Measurements from ENCODE around the gene SPATC1L. TPM values are rescaled to one million over a fixed set of nuclear protein-coding genes. Genes with fewer than 3 reads are reported as not detected.
"Not testable (repeated sequence)": the region's sequence is repeated elsewhere in the genome, so short reads cannot be mapped to it uniquely, and the experiment has no call there.

SPATC1L gene
- 7.5 and 7.7 TPM in 2 replicates for total RNA-seq

GRCh38 chr21:46183910-46184624 lies at the start of gene SPATC1L:
Gene SPATC1L, minus strand, starts transcription at chr21:46184459. Its CDS starts 1,643 bp downstream, at chr21:46182816.
- intact Hi-C loops (cut with micrococcal nuclease) = loop anchor here (1.0 kb wide), 2 partner anchors 41 to 141 kb away; no protein-coding TSS in a partner anchor

- intact Hi-C loops (cut with micrococcal nuclease) = loop anchor here (1.0 to 5.0 kb wide), 8 partner anchors 23 to 638 kb away; partner anchors contain the start of genes COL6A1, DIP2A, PCBP3 and PCNT
Observed at GRCh38 chr21:46229923-46230260, 45.6 kb upstream of the SPATC1L start.

GRCh38 chr21:46229133-46229922 lies 45.1 kb upstream of the SPATC1L start:
- intact Hi-C loops (cut with micrococcal nuclease) = loop anchor here (1.0 to 5.0 kb wide), 8 partner anchors 24 to 637 kb away; partner anchors contain the start of genes COL6A1, DIP2A, PCBP3 and PCNT

GRCh38 chr21:46228345-46229051 lies 44.2 kb upstream of the SPATC1L start, which contains the start of gene LSS:
Gene LSS, minus strand, starts transcription at chr21:46228774. Its CDS starts 29 bp downstream, at chr21:46228745.
- intact Hi-C loops (cut with micrococcal nuclease) = loop anchor here (1.0 to 5.0 kb wide), 10 partner anchors 25 to 636 kb away; partner anchors contain the start of genes COL6A1, DIP2A, PCBP3 and PCNT

- intact Hi-C loops (cut with micrococcal nuclease) = loop anchor here (1.0 to 5.0 kb wide), 6 partner anchors 43 to 636 kb away; partner anchors contain the start of genes COL6A1, PCBP3 and YBEY
Observed at GRCh38 chr21:46227811-46228344, 43.6 kb upstream of the SPATC1L start.

GRCh38 chr21:46226920-46227599 lies 42.8 kb upstream of the SPATC1L start:
- intact Hi-C loops (cut with micrococcal nuclease) = loop anchor here (5.0 kb wide), 3 partner anchors 245 to 635 kb away; partner anchors contain the start of genes COL6A1 and PCBP3

GRCh38 chr21:46226146-46226545 lies 41.9 kb upstream of the SPATC1L start:
- intact Hi-C loops (cut with micrococcal nuclease) = loop anchor here (5.0 kb wide), 3 partner anchors 244 to 634 kb away; partner anchors contain the start of genes COL6A1 and PCBP3

- intact Hi-C loops (cut with micrococcal nuclease) = not testable (repeated sequence)
Observed at GRCh38 chr21:46223661-46224060, 39.4 kb upstream of the SPATC1L start.

GRCh38 chr21:46223217-46223616 lies 39.0 kb upstream of the SPATC1L start:
- intact Hi-C loops (cut with micrococcal nuclease) = no loop called here

- intact Hi-C loops (cut with micrococcal nuclease) = no loop called here
Observed at GRCh38 chr21:46222436-46223116, 38.3 kb upstream of the SPATC1L start.

GRCh38 chr21:46221664-46222435 lies 37.6 kb upstream of the SPATC1L start:
- intact Hi-C loops (cut with micrococcal nuclease) = no loop called here

- intact Hi-C loops (cut with micrococcal nuclease) = no loop called here
Observed at GRCh38 chr21:46220847-46221246, 36.6 kb upstream of the SPATC1L start.

GRCh38 chr21:46220275-46220810 lies 36.1 kb upstream of the SPATC1L start:
- intact Hi-C loops (cut with micrococcal nuclease) = no loop called here

- intact Hi-C loops (cut with micrococcal nuclease) = no loop called here
Observed at GRCh38 chr21:46219591-46220239, 35.5 kb upstream of the SPATC1L start.

- intact Hi-C loops (cut with micrococcal nuclease) = no loop called here
Observed at GRCh38 chr21:46218906-46219590, 34.8 kb upstream of the SPATC1L start.

- intact Hi-C loops (cut with micrococcal nuclease) = no loop called here
Observed at GRCh38 chr21:46217511-46218196, 33.4 kb upstream of the SPATC1L start.
